ENCODE results near the gene BCL2L12. TPM values are rescaled to one million over a fixed set of nuclear protein-coding genes. Genes with fewer than 3 reads are reported as not detected.

BCL2L12 gene
- total and polyA plus RNA-seq, 2 of the 13 experiments (the other 11 are each of a cell fraction or from before 2014, with no cell fraction given) = 26.8 to 40.8 TPM

- TF ChIP-seq MLXIP (CRISPR knock-in tag; IDR thresholded peaks at IDR 0.05; ENCODE audit: borderline replicate concordance) = no peak
- TF ChIP-seq GABPA (IDR thresholded peaks at IDR 0.05; ENCODE audit: low read depth, low read length) = no peak
- TF ChIP-seq GABPA (CRISPR knock-in tag; IDR thresholded peaks at IDR 0.05; ENCODE audit: low read depth) = no peak
- TF ChIP-seq CBX5 (CRISPR knock-in tag; IDR thresholded peaks at IDR 0.05; ENCODE audit: borderline replicate concordance) = peak; percentile 21; the same call in 1 of the 2 replicates
- TF ChIP-seq ZNF781 (CRISPR knock-in tag; IDR thresholded peaks at IDR 0.05; ENCODE audit: borderline replicate concordance, not compliant biosample characterization) = no peak
- no peak for TF ChIP-seq ZNF333 (CRISPR knock-in tag; IDR thresholded peaks at IDR 0.05; ENCODE audit: borderline replicate concordance)
- TF ChIP-seq KAT8 (CRISPR knock-in tag; IDR thresholded peaks at IDR 0.05) = peak; percentile 35; the same call in 1 of the 2 replicates
- no peak for TF ChIP-seq GLI4 (CRISPR knock-in tag; IDR thresholded peaks at IDR 0.05; ENCODE audit: borderline replicate concordance)
- no peak for TF ChIP-seq BCL3 (CRISPR knock-in tag; IDR thresholded peaks at IDR 0.05)
- no peak for TF ChIP-seq ZNF317 (CRISPR knock-in tag; IDR thresholded peaks at IDR 0.05)
- TF ChIP-seq ZNF615 (CRISPR knock-in tag; IDR thresholded peaks at IDR 0.05; ENCODE audit: borderline replicate concordance) = no peak
- TF ChIP-seq ZKSCAN8 (CRISPR knock-in tag; IDR thresholded peaks at IDR 0.05; ENCODE audit: borderline replicate concordance) = no peak
- peak; percentile 32; the same call in 1 of the 2 replicates for TF ChIP-seq HCFC1 (IDR thresholded peaks at IDR 0.05; ENCODE audit: low read depth, low read length)
- TF ChIP-seq ZNF567 (CRISPR knock-in tag; IDR thresholded peaks at IDR 0.05; ENCODE audit: borderline replicate concordance) = no peak
- 0 out of 2 replicates have a peak, but pooled peaks have one; percentile 25 for TF ChIP-seq SRY (CRISPR knock-in tag; IDR thresholded peaks at IDR 0.05)
- no peak for TF ChIP-seq CENPT (CRISPR knock-in tag; IDR thresholded peaks at IDR 0.05; ENCODE audit: low read depth)
- peak; percentile 41; the same call in 1 of the 2 replicates for TF ChIP-seq TFDP2 (CRISPR knock-in tag; IDR thresholded peaks at IDR 0.05)
- no peak for TF ChIP-seq ZNF563 (CRISPR knock-in tag; IDR thresholded peaks at IDR 0.05)
- no peak for TF ChIP-seq PCBP1 (IDR thresholded peaks at IDR 0.05; ENCODE audit: borderline replicate concordance, low read depth, low read length)
- no peak for TF ChIP-seq PLRG1 (conservative IDR thresholded peaks at IDR 0.05)
- TF ChIP-seq ZSCAN31 (CRISPR knock-in tag; IDR thresholded peaks at IDR 0.05; ENCODE audit: low read depth) = no peak
These were observed 15.0 kb downstream of the BCL2L12 start (continued) for GRCh38 chr19:49680421-49681351.

Data from HepG2 (cell line).